ENCODE measurements around the gene IGFBPL1.

- TF ChIP-seq, protein P1, sequence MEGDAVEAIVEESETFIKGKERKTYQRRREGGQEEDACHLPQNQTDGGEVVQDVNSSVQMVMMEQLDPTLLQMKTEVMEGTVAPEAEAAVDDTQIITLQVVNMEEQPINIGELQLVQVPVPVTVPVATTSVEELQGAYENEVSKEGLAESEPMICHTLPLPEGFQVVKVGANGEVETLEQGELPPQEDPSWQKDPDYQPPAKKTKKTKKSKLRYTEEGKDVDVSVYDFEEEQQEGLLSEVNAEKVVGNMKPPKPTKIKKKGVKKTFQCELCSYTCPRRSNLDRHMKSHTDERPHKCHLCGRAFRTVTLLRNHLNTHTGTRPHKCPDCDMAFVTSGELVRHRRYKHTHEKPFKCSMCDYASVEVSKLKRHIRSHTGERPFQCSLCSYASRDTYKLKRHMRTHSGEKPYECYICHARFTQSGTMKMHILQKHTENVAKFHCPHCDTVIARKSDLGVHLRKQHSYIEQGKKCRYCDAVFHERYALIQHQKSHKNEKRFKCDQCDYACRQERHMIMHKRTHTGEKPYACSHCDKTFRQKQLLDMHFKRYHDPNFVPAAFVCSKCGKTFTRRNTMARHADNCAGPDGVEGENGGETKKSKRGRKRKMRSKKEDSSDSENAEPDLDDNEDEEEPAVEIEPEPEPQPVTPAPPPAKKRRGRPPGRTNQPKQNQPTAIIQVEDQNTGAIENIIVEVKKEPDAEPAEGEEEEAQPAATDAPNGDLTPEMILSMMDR (IDR thresholded peaks at IDR 0.05; ENCODE audit: low read depth, low read length, poor library complexity, severe bottlenecking): no peak
- no peak for TF ChIP-seq EZH2phosphoT487 (IDR thresholded peaks at IDR 0.05; ENCODE audit: borderline replicate concordance, low read length)
These were observed 50.6 kb downstream of the IGFBPL1 start for GRCh38 chr9:38373679-38374078.
